G401.6 (cell line): ENCODE data around the gene MKRN1.
A peak's percentile ranks its signal among the peaks of the same experiment; 100 is the strongest.
"Not testable (repeated sequence)": the region's sequence is repeated elsewhere in the genome, so short reads cannot be mapped to it uniquely, and the experiment has no call there.

ENCODE experiments used
- FAIRE-seq: peaks from 2 replicates; lab custom pipeline; 2012; peaks lifted over from hg19 to GRCh38; lab: Jason Lieb, UNC

Gene MKRN1

DNA sequence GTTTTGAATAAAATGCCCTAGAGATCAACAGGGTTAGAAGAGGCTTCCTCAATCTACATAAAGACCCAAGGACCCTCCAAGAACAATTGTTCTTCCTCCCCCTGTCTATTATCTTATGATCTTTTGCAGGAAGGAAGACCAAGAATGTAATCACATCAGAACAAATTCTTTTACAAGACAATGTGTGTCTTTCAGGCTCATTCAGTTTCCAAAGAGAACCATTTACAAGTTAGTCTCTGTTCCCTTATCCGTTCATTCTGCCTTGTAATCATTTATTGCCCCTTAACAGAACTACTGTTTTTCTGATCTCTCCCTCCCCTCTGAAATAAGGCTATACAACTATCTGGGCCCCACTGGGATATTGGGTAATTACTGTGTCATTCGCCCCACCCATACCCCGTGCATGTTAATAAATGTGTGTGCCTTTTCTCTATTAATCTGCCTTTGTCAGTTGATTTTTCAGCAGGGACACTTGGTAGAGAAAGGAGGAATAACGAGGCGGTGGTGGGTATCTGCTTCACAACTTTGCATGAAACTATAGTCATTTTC lies 5.7 kb upstream of the MKRN1 start:
- no peak for FAIRE-seq

DNA sequence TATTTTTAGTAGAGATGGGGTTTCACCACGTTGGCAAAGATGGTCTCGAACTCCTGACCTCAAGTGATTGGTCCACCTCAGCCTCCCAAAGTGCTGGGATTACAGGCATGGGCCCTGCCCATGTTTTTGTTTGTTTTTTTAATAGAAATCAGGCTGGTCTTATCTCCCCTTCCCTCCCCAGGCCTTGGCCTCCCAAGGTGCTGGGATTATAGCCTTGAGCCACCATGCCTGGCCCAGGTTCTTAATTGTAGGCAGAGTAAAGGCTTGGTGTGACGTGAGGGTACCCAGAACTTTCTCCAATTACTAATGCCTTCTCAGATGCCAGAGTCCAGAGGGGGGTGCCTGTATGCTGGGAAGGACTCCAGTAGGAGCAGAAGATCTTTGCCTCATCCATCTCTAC lies 5.2 kb upstream of the MKRN1 start:
- FAIRE-seq: no peak

- FAIRE-seq: no peak
Observed at GRCh38 chr7:140479739-140480084, 407 bp upstream of the MKRN1 start.

DNA sequence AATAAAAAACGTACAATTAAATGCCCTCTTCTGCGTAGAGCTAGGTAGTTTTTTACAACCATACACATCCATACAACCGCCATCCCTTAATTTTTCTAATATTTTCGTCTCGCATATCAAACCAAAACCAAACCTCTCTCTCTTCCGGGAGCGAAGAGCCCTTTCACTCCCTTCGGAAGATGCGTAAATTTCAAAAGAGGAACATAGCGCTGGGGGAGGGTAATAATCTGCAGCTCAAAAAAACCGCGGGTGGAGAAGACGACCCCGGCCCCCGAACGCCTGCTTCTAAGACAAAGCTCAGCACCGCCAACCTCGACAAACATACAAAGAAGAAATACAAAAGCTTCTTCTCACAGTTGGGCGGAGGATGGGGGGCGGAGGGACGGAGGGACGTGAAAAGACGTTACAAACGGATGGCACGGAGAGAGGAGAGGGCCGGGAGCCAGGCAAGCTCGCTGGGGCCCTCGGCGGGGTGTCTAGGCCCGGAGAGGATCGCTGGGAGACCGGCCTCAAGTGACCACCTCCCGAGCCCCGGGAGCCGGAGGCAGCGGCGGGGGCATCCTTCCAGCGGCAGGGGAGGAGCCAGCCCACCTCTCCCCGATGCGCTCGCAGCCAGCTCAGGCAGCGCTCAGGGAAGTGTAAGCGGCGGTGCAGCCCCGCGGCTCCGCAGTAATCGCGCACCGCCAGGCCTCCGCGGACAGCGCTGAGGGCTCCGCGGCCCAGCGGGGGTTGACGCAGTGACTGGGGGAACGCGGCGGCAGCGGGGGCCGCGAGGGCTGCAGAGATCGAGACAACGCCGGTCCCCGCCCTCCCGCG lies 851 bp downstream of the MKRN1 start:
- no peak for FAIRE-seq

DNA sequence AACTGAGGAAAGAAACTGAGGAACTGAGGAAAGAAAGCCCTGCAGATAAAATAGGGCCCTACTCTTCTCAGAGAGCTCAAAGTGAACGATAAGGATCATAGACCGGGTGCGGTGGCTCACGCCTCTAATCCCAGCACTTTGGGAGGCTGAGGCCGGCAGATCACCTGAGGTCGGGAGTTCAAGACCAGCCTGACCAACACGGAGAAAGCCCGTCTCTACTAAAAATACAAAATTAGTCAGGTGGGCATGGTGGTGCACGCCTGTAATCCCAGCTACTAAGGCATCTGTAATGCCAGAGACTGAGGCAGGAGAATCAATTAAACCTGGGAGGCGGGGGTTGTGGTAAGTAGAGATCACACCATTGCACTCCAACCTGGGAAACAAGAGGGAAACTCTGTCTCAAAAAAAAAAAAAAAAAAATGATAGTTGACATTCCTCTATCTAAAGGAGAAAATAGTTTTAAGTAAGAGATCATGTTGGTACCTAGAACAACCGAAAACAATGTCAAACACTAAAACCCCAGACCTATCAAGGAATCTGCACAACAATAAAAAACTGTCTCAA lies 2.5 kb downstream of the MKRN1 start:
- no peak for FAIRE-seq

DNA sequence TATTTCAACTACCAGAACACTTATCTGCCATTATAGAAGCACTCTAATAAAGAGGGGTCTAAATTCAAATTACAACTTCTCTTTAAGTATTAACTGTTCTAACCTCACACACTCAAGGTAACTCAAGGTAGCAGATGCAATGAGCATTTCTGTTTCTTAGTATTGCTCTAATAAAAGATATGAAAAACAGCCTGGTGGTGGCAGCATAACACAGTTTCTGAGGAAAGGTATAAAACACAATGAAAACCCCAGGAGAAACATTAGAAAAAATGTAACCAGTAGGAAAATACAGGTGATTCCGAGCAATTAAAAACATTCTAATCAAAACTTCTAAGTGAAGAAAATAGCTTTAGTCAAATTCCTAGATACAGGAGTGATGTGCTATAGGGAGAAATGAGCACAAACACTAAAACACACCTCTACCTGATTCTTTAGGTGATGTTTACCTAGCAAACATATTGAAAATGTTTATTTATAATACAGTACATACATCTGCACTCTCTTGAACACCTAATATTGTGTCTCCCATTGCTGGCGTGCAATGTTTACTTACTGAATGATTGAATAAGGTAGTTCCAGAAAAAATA lies 3.5 kb downstream of the MKRN1 start:
- FAIRE-seq: peak; percentile 92

DNA sequence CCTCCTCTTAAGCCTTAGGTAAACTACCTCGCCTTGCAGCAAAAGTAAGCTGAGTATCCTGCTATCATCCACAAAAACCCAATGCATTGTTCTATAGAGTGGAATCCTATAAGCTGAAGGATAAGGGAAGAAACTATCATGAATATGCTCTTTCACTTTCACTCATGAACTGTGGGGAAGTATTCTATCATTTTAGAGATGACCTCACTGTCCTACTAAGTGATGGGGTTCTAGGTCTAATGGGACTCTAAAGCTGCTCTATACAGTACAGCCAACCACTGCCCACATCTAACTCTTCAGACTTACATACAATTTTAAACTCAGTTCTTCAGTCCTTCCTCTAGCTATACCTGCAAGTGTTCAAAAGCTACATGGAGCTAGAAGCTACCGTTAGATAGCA lies 16.2 kb downstream of the MKRN1 start:
- no peak for FAIRE-seq

DNA sequence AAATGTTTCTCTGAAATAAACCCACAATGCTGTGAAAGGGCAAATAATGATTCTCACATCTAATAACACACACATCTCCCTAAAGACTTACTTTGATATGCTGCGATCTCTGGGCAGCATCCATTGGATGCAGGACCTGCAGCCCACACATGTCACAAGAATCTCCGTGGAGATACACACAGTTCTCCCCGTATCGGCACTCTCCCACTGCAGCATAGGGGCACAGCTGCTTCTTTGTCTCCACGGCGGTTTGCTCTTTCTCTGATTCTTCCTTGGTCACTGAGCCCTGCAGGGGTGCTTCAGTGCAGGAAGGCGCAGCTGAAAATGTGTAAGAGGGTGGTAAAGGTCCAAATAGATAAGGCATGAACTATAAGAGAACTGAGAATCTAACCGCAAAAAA lies 20.4 kb downstream of the MKRN1 start:
- FAIRE-seq: no peak

DNA sequence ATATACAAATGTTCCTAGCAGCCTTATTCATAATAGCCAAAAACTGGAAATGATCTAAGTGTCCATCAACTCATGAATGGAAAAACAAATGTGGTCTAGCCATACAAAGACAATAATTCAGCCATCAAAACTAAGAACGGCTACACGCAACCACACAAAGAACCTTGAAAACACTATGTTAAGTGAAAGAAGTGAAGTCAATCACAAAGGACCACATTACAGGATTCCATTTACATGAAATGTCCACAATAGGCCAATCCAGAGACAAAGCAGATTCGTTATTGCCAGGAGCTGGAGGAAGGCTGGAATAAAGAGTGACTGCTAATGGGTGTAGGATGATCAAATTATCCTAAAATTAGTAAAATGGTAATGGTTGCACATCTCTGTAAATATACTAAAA lies 21.1 kb downstream of the MKRN1 start:
- no peak for FAIRE-seq

- no peak for FAIRE-seq
Observed at GRCh38 chr7:140456551-140457051, 22.7 kb downstream of the MKRN1 start.

GRCh38 chr7:140455743-140456142 lies 23.6 kb downstream of the MKRN1 start:
- FAIRE-seq: no peak

DNA sequence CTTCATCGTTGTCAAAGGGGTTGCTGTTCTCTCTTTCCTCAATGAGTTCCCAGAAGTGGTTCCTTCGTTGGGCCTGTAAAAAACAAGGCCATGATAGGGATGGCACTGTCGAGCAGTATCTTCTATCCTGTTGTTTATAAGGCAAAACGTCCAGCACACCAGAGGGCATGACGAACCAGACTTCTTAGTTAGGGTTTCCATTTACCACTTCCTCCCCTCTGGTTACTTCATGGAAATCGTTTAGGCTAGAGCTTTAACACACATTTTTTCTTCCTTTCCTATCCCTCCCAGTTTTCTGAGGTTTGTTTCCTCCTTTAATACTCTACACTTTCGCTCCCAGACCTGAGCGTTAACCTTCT lies 24.7 kb downstream of the MKRN1 start:
- FAIRE-seq: no peak

DNA sequence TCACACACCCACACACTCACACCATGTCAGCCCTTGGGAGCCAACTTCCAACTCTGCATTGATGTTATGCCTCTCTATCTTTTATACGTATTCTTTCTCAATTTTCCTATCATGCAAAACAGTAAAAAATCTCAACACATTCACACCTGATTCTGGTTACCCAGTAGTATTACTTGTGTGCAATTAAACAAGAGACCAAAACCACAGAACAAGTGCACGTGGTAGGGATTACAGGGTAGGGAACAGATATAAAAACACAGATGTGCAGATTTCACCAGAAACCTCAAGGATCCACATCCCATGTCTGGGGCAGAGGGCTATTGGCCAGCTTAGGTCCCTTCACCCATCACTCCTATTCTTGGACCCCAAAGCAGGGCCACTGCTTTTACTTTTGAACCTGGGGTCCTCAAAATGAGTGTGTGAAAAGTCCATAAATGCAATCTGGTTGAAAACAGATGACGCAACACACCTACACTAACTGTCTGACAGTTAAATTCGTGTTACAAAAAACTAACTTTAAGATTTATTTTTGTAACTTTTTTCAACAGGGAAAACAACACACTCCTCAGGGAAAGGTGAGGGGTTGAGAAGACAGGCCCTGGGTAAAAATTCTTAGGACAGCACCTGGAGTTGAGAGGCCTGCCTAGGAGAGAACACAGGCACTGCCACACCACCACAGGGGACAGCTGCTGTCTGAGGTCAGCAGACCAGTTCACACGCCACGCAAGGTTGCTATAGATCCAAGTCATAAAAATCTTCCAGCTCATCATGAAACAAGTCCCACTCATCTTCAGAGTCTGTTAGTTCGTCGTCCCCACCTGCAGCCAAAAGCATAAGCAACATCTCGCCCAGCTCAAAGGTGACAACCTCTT lies 25.3 kb downstream of the MKRN1 start:
- not testable (repeated sequence) for FAIRE-seq

- no peak for FAIRE-seq
Observed at GRCh38 chr7:140453273-140453672, 26.0 kb downstream of the MKRN1 start.

- no peak for FAIRE-seq
Observed at GRCh38 chr7:140451716-140452115, 27.6 kb downstream of the MKRN1 start.

- no peak for FAIRE-seq
Observed at GRCh38 chr7:140448781-140449480, 30.4 kb downstream of the MKRN1 start.

GRCh38 chr7:140447841-140448240 lies 31.5 kb downstream of the MKRN1 start:
- FAIRE-seq: no peak

- FAIRE-seq: no peak
Observed at GRCh38 chr7:140446467-140446866, 32.8 kb downstream of the MKRN1 start.

DNA sequence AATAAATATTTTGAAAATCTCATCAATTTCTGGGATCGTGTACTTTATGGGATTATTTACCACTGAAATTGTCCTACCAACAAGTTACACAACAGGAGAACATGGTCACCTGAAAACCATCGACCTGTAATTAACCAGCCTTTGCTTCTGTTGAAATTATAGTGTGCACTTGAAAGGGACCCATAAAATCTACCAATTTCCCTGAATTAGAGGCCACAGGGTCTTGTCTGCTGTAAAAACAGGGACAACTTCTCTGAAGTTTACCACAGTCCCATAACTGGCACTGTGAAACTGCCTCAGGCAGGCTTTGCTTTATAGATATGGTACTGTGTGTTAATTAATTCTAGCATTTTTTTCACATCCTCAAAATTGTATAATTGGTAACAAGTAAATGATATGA lies 37.8 kb downstream of the MKRN1 start:
- no peak for FAIRE-seq

DNA sequence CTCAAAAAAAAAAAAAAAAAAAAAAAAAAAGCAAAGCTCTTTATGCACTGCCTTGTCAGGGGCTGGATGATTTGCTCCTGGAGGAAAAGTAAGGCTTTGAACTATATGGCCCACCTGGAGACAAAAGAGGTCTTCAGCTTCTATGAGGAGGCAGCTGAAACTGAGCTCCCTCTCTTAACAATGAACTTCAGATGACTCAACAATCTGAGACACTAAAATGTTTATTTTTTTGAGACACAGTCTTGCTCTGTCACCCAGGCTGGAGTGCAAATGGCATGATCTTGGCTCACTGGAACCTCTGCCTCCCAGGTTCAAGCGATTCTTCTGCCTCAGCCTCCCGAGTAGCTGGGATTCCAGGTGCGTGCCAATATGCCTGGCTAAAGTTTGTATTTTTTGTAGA lies 38.7 kb downstream of the MKRN1 start:
- FAIRE-seq: no peak

- FAIRE-seq: no peak
Observed at GRCh38 chr7:140439359-140439758, 39.9 kb downstream of the MKRN1 start.
